ENCODE results near the gene DYNC2H1. TPM values are rescaled to one million over a fixed set of nuclear protein-coding genes. Genes with fewer than 3 reads are reported as not detected.

The DYNC2H1 gene
- total RNA-seq, 1 experiment from 2014 or later, result 44.0 TPM

DNA sequence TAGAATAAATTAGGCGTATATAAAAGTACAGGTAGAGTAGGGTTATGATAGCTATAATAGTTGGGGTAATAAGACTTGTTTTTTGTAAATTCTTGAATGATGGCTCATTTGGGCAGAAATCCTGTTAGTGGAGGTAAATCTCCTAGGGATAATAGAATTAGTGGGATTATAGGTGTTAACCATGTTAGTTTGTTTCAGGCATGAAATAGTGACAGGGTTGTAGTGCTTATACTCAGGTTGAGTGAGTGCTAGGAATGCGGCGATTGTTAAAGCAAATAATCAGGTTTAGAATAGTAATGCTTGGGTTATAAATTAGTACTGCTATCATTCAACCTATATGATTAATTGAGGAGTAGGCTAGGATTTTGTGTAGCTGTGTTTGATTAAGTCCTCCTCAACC, 297.1 kb downstream of the DYNC2H1 start:
- DNase-seq (ENCODE audit: low spot score), result no peak
- H3K9me3 ChIP-seq (ENCODE audit: low read depth, low read length, poor library complexity, severe bottlenecking), result no peaks in the 10 kb centered on the region
- H3K4me3 ChIP-seq (ENCODE audit: low read depth, low read length, poor library complexity, severe bottlenecking), result no peak overlapping the region
- no peaks in the 10 kb centered on the region for H3K4me1 ChIP-seq (ENCODE audit: insufficient read depth, low read length, poor library complexity, severe bottlenecking)
- no TSS peak for BruUV-seq (replicated peaks)
- intact Hi-C loops (cut with micrococcal nuclease; ENCODE audit: unreplicated experiment), result no loop called here
- ChIA-PET POLR2A (ENCODE audit: low non-redundant PET) (no interaction called here), CTCF (no interaction called here)
- H3K36me3 ChIP-seq (ENCODE audit: insufficient read depth, low read length, poor library complexity, severe bottlenecking), result no peaks in the 10 kb centered on the region
- H3K27ac ChIP-seq (ENCODE audit: low read depth, low read length, poor library complexity, severe bottlenecking), result no peak overlapping the region
- no peaks in the 10 kb centered on the region for H3K27me3 ChIP-seq (replicated peaks; ENCODE audit: insufficient read depth, low read depth, low read length, poor library complexity)
- TF ChIP-seq, protein P1, sequence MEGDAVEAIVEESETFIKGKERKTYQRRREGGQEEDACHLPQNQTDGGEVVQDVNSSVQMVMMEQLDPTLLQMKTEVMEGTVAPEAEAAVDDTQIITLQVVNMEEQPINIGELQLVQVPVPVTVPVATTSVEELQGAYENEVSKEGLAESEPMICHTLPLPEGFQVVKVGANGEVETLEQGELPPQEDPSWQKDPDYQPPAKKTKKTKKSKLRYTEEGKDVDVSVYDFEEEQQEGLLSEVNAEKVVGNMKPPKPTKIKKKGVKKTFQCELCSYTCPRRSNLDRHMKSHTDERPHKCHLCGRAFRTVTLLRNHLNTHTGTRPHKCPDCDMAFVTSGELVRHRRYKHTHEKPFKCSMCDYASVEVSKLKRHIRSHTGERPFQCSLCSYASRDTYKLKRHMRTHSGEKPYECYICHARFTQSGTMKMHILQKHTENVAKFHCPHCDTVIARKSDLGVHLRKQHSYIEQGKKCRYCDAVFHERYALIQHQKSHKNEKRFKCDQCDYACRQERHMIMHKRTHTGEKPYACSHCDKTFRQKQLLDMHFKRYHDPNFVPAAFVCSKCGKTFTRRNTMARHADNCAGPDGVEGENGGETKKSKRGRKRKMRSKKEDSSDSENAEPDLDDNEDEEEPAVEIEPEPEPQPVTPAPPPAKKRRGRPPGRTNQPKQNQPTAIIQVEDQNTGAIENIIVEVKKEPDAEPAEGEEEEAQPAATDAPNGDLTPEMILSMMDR (conservative IDR thresholded peaks at IDR 0.05; ENCODE audit: low read depth, low read length), result no peak
- TF ChIP-seq EZH2 (IDR thresholded peaks at IDR 0.05; ENCODE audit: borderline replicate concordance, low read depth, low read length, poor library complexity, severe bottlenecking), result no peak

DNA sequence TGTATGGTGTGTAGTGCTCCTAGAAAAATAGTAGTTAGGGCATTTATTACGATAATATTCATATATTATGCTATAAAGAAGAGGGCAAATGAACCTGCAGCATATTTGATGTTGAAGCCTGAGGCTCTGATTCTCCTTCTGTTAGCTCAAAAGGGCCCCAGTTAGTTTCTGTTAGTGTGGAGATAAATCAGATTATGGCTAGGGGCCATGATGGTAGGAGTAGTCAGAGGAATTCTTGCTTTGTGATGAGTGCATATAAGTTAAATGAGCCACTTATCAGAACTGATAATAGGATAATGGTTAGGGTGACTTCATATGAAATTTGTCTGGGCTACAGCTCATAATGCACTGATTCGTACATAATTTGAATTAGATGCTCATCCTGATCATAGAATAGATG, 298.4 kb downstream of the DYNC2H1 start:
- BruUV-seq (replicated peaks), result no TSS peak

DNA sequence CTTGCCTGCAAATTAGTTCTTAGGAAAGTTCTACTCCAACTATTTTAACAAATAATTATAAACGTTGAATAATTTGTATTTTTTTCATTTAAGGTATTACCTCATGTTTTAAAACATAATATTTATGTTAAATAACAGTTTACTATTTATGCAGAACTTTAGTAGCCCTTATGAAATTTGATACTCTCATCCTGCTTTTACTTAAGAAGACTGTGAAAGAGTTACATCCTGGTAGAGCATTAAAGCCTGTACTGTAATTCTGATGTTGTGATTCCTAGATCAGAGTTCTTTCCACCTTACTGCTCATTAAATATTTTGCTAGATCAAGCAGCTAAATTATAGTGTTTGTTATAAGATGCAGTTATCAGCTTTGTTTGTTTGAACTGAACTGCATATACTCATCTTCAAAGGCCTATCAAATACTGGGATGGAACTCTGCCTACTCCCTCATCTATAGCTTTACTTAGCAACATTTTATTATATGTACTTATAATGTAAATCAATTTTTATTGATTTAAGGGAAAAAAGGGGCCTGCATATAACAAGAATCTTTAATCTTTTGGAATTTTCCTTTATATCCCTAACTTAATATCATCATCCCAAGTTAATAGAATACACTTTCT, 304.2 kb downstream of the DYNC2H1 start:
- TF ChIP-seq, protein P1 (conservative IDR thresholded peaks at IDR 0.05; ENCODE audit: low read depth, low read length), result no peak
- Histone ChIP-seq H3K9me3 (ENCODE audit: low read depth, low read length, poor library complexity, severe bottlenecking) (no peaks in the 10 kb centered on the region), H3K4me1 (ENCODE audit: insufficient read depth, low read length, poor library complexity, severe bottlenecking) (no peaks in the 10 kb centered on the region), H3K27ac (ENCODE audit: low read depth, low read length, poor library complexity, severe bottlenecking) (no peak overlapping the region), H3K27me3 (replicated peaks; ENCODE audit: insufficient read depth, low read depth, low read length, poor library complexity) (no peaks in the 10 kb centered on the region), H3K36me3 (ENCODE audit: insufficient read depth, low read length, poor library complexity, severe bottlenecking) (no peaks in the 10 kb centered on the region), H3K4me3 (ENCODE audit: low read depth, low read length, poor library complexity, severe bottlenecking) (no peak overlapping the region)
- no TSS peak for BruUV-seq (replicated peaks)
- POLR2A ChIA-PET (ENCODE audit: low non-redundant PET), result no interaction called here
- no peak for DNase-seq (ENCODE audit: low spot score)
- intact Hi-C loops (cut with micrococcal nuclease; ENCODE audit: unreplicated experiment), result no loop called here
- CTCF ChIA-PET, result no interaction called here

More for the DNA sequence above, 298.4 kb downstream of the DYNC2H1 start:
- Histone ChIP-seq H3K27me3 (replicated peaks; ENCODE audit: insufficient read depth, low read depth, low read length, poor library complexity) (no peaks in the 10 kb centered on the region), H3K4me3 (ENCODE audit: low read depth, low read length, poor library complexity, severe bottlenecking) (no peak overlapping the region), H3K27ac (ENCODE audit: low read depth, low read length, poor library complexity, severe bottlenecking) (no peak overlapping the region), H3K4me1 (ENCODE audit: insufficient read depth, low read length, poor library complexity, severe bottlenecking) (no peaks in the 10 kb centered on the region), H3K9me3 (ENCODE audit: low read depth, low read length, poor library complexity, severe bottlenecking) (no peaks in the 10 kb centered on the region), H3K36me3 (ENCODE audit: insufficient read depth, low read length, poor library complexity, severe bottlenecking) (no peaks in the 10 kb centered on the region)
- no peak for DNase-seq (ENCODE audit: low spot score)
- CTCF ChIA-PET, result no interaction called here
- intact Hi-C loops (cut with micrococcal nuclease; ENCODE audit: unreplicated experiment), result no loop called here
- TF ChIP-seq, protein P1 (conservative IDR thresholded peaks at IDR 0.05; ENCODE audit: low read depth, low read length), result no peak
- no peak for TF ChIP-seq EZH2 (IDR thresholded peaks at IDR 0.05; ENCODE audit: borderline replicate concordance, low read depth, low read length, poor library complexity, severe bottlenecking)
- POLR2A ChIA-PET (ENCODE audit: low non-redundant PET), result no interaction called here

Data from A673 (cell line).